GM12891 (cell line): ENCODE results near the gene ARL5C.

ENCODE experiments used
- PAX5 ChIP-seq: IDR thresholded peaks from 2 replicates; pipeline ENCODE4 v1.6.1; 2011; ENCODE audit warnings: low read length, moderate library complexity, mild to moderate bottlenecking; ENCODE audit not compliant: insufficient read depth, severe bottlenecking
- POLR2A ChIP-seq: IDR thresholded peaks from 2 replicates; pipeline ENCODE4 v1.6.1; 2011; ENCODE audit warnings: low read depth, low read length, control low read depth
- POLR2AphosphoS5 ChIP-seq: IDR thresholded peaks from 2 replicates; pipeline ENCODE4 v1.6.1; 2011; ENCODE audit warnings: low read depth, low read length, control low read depth
- SPI1 ChIP-seq: IDR thresholded peaks from 2 replicates; pipeline ENCODE4 v1.6.1; 2011; ENCODE audit warnings: low read depth, low read length, control low read depth
- TAF1 ChIP-seq: IDR thresholded peaks from 2 replicates; pipeline ENCODE4 v1.6.1; 2011; ENCODE audit warnings: low read depth, low read length, control low read depth

GRCh38 chr17:39208136-39208535, 42.2 kb upstream of the ARL5C start:
- no peak for TF ChIP-seq POLR2A
- TF ChIP-seq POLR2AphosphoS5: no peak
- no peak for TF ChIP-seq PAX5
- no peak for TF ChIP-seq SPI1
- TF ChIP-seq TAF1: no peak
